Left hindlimb (tissue), 1 donor: Measurements from ENCODE around the gene STRBP.

Experiments used
- DNase-seq: peaks from one replicate; pipeline ENCODE4 v3.0.0-alpha.2; 2018

STRBP gene

GRCh38 chr9:123093141-123093540 lies 175.2 kb downstream of the STRBP start:
- no peak for DNase-seq

GRCh38 chr9:123091459-123091858 lies 176.9 kb downstream of the STRBP start:
- no peak for DNase-seq

GRCh38 chr9:123090956-123091355 lies 177.4 kb downstream of the STRBP start:
- DNase-seq: no peak

- no peak for DNase-seq
These were observed 178.0 kb downstream of the STRBP start for GRCh38 chr9:123090198-123090896.

- no peak for DNase-seq
These were observed 178.6 kb downstream of the STRBP start for GRCh38 chr9:123089790-123090189.

- DNase-seq: no peak
These were observed 179.3 kb downstream of the STRBP start for GRCh38 chr9:123089040-123089439.

- DNase-seq: no peak
These were observed 181.0 kb downstream of the STRBP start for GRCh38 chr9:123087359-123087888.

- no peak for DNase-seq
These were observed 182.5 kb downstream of the STRBP start for GRCh38 chr9:123085916-123086315.

GRCh38 chr9:123084256-123084655 lies 184.1 kb downstream of the STRBP start:
- no peak for DNase-seq

GRCh38 chr9:123083680-123084079 lies 184.7 kb downstream of the STRBP start:
- no peak for DNase-seq

GRCh38 chr9:123081824-123082223 lies 186.6 kb downstream of the STRBP start:
- no peak for DNase-seq

GRCh38 chr9:123080444-123080843 lies 187.9 kb downstream of the STRBP start:
- DNase-seq: no peak

GRCh38 chr9:123074628-123075027 lies 193.8 kb downstream of the STRBP start:
- DNase-seq: peak; percentile 36

- DNase-seq: no peak
These were observed 194.4 kb downstream of the STRBP start for GRCh38 chr9:123073991-123074422.

- no peak for DNase-seq
These were observed 194.9 kb downstream of the STRBP start for GRCh38 chr9:123073441-123073840.

GRCh38 chr9:123072407-123072995 lies 195.9 kb downstream of the STRBP start:
- DNase-seq: no peak
